Measurements from ENCODE around the gene CEPT1.

Gene CEPT1

DNA sequence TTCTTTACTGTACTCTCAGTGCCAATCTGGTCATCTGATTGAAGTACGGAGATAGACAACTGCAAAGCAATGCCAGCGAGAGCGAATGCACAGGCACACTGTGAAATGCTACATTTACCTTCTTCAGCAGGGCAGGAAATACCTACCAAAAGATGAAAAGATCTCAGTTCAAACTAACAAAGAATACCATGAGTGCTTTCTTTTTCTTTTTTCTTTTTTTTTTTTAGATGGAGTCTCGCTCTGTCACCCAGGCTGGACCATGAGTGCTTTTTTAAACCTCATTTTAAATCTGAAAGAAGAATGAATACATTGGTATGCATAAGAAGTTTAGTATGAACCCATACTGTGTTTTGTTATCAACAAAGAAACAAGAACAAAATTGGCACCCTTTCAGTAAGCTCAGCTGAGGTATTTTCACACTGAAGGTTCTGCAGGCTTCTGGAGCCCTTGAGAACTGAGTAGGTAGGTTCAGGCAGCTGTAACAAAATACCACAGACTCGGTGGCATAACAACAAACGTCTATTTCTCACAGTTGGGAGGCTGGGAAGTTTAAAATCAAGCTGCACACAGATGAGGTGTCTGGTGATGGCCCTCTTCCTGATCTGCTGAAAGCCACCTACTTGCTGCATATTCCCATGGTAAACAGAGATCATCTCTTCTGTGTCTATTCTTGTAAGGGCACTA is 85.8 kb downstream of the CEPT1 start:
- peak overlapping the region; percentile 40 for H3K4me3 ChIP-seq (ENCODE audit: low read depth, low read length)
- H3K9me3 ChIP-seq (ENCODE audit: control insufficient read depth, low read length): no peaks in the 10 kb centered on the region
- peak overlapping the region; percentile 75 for H2AFZ ChIP-seq
- no peaks in the 10 kb centered on the region for H3K27me3 ChIP-seq (ENCODE audit: control insufficient read depth, insufficient read depth, low read length)
- no peak overlapping the region for H3K9ac ChIP-seq
- H3K4me1 ChIP-seq: peaks cover 23% of the 10 kb centered on the region
- TF ChIP-seq, protein P1, sequence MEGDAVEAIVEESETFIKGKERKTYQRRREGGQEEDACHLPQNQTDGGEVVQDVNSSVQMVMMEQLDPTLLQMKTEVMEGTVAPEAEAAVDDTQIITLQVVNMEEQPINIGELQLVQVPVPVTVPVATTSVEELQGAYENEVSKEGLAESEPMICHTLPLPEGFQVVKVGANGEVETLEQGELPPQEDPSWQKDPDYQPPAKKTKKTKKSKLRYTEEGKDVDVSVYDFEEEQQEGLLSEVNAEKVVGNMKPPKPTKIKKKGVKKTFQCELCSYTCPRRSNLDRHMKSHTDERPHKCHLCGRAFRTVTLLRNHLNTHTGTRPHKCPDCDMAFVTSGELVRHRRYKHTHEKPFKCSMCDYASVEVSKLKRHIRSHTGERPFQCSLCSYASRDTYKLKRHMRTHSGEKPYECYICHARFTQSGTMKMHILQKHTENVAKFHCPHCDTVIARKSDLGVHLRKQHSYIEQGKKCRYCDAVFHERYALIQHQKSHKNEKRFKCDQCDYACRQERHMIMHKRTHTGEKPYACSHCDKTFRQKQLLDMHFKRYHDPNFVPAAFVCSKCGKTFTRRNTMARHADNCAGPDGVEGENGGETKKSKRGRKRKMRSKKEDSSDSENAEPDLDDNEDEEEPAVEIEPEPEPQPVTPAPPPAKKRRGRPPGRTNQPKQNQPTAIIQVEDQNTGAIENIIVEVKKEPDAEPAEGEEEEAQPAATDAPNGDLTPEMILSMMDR (IDR thresholded peaks at IDR 0.05): no peak
- no peaks in the 10 kb centered on the region for H3K36me3 ChIP-seq (ENCODE audit: control insufficient read depth, insufficient read depth, low read length)
- no peaks in the 10 kb centered on the region for H3K79me2 ChIP-seq
- peak overlapping the region; percentile 57 for H3K4me2 ChIP-seq (ENCODE audit: low read length)
- H3K27ac ChIP-seq: peak overlapping the region; percentile 91

DNA sequence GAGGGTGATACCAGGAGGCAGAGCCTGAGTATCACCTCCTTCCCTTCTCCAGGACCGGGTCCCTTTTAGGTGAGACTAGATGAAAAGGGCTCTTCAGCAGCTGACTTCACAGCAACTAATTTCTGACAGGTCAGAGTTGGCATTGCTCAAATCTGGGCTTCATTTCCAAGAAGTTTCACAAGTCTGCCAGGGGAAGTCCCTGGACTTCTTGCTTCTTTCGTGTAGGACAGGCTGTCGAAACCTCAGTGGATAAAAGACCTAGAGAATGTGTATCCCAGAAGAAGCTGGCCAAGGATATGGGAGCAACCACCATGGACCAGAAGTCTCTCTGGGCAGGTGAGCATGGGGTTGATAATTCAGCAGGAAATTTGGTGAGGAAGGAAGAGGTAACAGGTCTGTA is 87.4 kb downstream of the CEPT1 start, which contains the start of gene CHI3L2:
CHI3L2 (plus strand) TSS at position 280 of the 400 bp plus-strand sequence; CDS start at position 297, 17 bp downstream.
- Histone ChIP-seq H3K9me3 (ENCODE audit: control insufficient read depth, low read length) (no peaks in the 10 kb centered on the region), H2AFZ (peak within 1 kb of the TSS; percentile 68), H3K4me3 (ENCODE audit: low read depth, low read length) (no peak within 1 kb of the TSS), H3K9ac (no peak within 1 kb of the TSS), H3K27ac (no peak within 1 kb of the TSS), H3K79me2 (no peaks in the 10 kb centered on the region), H3K4me2 (ENCODE audit: low read length) (no peak within 1 kb of the TSS), H3K4me1 (peaks cover 23% of the 10 kb centered on the region), H3K27me3 (ENCODE audit: control insufficient read depth, insufficient read depth, low read length) (no peaks in the 10 kb centered on the region), H3K36me3 (ENCODE audit: control insufficient read depth, insufficient read depth, low read length) (no peaks in the 10 kb centered on the region)
- TF ChIP-seq, protein P1 (IDR thresholded peaks at IDR 0.05): no peak

DNA sequence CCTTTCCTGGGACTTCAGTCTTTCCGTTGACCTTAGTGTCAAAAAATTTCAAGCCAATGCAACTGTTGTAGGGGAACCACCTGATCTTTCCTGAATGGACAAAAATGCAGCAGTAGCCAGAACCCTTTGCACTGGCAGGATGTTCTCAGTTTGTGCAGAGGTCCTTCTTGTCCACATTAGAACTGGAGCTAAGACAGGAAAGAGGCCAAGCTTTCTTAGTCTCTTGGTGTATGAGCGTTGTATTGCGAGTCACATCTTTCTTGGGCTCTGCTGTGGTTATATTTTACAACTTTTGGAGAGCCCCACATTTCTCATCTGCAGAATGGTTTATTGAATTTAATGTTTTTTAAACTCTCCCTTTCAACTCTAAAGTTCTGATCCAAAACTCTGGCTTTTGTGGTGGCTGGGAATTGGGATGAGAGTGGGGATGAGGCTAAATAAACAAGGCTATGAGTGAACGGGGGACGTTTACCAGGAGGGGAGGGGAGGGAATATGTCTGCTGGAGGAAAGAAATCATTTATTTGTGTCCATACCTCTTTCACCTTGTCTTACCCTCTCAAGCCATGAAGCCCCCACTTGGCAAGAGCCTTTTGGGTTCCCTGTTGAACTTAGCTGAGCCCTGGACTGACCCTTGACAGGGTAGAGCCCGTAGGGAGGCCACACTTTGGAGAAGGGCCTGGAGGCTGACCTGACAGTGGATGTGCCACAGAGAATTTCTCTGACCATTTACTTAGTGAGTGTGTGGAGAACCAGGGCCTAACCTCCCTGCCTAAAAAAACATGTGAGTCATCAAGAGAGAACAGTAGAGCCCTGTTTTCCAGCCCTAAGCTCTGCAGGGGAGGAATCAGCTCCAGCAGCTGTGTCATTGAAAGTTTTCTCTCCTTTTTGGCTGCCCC is 88.1 kb downstream of the CEPT1 start:
- Histone ChIP-seq H3K36me3 (ENCODE audit: control insufficient read depth, insufficient read depth, low read length) (no peaks in the 10 kb centered on the region), H2AFZ (peak overlapping the region; percentile 68), H3K27me3 (ENCODE audit: control insufficient read depth, insufficient read depth, low read length) (no peaks in the 10 kb centered on the region), H3K4me3 (ENCODE audit: low read depth, low read length) (no peak overlapping the region), H3K9ac (no peak overlapping the region), H3K4me1 (peaks cover 17% of the 10 kb centered on the region), H3K9me3 (ENCODE audit: control insufficient read depth, low read length) (no peaks in the 10 kb centered on the region), H3K4me2 (ENCODE audit: low read length) (no peak overlapping the region), H3K79me2 (no peaks in the 10 kb centered on the region), H3K27ac (no peak overlapping the region)
- TF ChIP-seq, protein P1 (IDR thresholded peaks at IDR 0.05): no peak

DNA sequence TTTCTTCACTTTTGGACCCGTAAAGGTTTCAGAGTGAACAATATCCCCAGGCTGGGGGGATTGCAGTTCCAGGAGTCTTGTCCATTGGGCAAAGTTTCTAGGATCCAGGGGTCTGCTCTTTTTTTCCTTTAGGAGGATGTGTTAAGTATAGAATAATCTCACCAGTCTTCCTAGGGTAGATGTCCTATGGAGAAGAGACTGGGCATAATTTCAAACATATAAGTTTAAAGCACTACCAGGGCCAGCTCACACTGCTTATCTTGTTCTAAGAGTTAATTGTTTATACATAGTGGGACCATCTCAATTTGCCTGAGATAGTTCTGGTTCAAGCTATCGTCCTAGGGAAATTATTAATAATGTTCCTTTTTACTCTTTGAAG is 88.7 kb downstream of the CEPT1 start:
- Histone ChIP-seq H3K79me2 (no peaks in the 10 kb centered on the region), H3K4me3 (ENCODE audit: low read depth, low read length) (no peak overlapping the region), H3K36me3 (ENCODE audit: control insufficient read depth, insufficient read depth, low read length) (no peaks in the 10 kb centered on the region), H2AFZ (peak overlapping the region; percentile 68), H3K4me2 (ENCODE audit: low read length) (no peak overlapping the region), H3K4me1 (peaks cover 13% of the 10 kb centered on the region), H3K9ac (no peak overlapping the region), H3K9me3 (ENCODE audit: control insufficient read depth, low read length) (no peaks in the 10 kb centered on the region), H3K27me3 (ENCODE audit: control insufficient read depth, insufficient read depth, low read length) (no peaks in the 10 kb centered on the region), H3K27ac (no peak overlapping the region)
- TF ChIP-seq, protein P1 (IDR thresholded peaks at IDR 0.05): no peak
